ENCODE data around the gene MPL.

MPL gene

DNA sequence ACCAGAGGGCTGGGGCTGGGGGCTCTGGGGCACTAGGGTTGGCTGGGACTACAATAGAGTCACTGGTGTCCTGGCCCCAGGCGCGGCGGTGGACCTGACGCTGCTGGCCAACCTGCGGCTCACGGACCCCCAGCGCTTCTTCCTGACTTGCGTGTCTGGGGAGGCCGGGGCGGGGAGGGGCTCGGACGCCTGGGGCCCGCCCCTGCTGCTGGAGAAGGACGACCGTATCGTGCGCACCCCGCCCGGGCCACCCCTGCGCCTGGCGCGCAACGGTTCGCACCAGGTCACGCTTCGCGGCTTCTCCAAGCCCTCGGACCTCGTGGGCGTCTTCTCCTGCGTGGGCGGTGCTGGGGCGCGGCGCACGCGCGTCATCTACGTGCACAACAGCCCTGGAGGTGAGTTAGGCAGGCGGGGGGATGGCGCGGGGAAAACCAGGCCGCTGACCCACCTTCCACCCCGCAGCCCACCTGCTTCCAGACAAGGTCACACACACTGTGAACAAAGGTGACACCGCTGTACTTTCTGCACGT, 32.8 kb upstream of the MPL start:
- Mint-ChIP-seq H3K27me3 (ENCODE audit: low read depth, poor library complexity) (peaks cover 13% of the 10 kb centered on the region), H3K27ac (no peak overlapping the region), H3K36me3 (ENCODE audit: low read depth) (no peaks in the 10 kb centered on the region), H3K9me3 (no peaks in the 10 kb centered on the region), H3K4me1 (peaks cover 36% of the 10 kb centered on the region), H3K4me3 (no peak overlapping the region)
- no peak for TF ChIP-seq CTCF (IDR thresholded peaks at IDR 0.05)
- DNase-seq, result no peak

- no peak for DNase-seq
- Mint-ChIP-seq H3K36me3 (ENCODE audit: low read depth) (no peaks in the 10 kb centered on the region), H3K4me1 (peaks cover 35% of the 10 kb centered on the region), H3K9me3 (no peaks in the 10 kb centered on the region), H3K27me3 (ENCODE audit: low read depth, poor library complexity) (peaks cover 13% of the 10 kb centered on the region), H3K4me3 (no peak overlapping the region), H3K27ac (no peak overlapping the region)
- TF ChIP-seq CTCF (IDR thresholded peaks at IDR 0.05), result no peak
These were observed 32.2 kb upstream of the MPL start for GRCh38 chr1:43305461-43305860.

DNA sequence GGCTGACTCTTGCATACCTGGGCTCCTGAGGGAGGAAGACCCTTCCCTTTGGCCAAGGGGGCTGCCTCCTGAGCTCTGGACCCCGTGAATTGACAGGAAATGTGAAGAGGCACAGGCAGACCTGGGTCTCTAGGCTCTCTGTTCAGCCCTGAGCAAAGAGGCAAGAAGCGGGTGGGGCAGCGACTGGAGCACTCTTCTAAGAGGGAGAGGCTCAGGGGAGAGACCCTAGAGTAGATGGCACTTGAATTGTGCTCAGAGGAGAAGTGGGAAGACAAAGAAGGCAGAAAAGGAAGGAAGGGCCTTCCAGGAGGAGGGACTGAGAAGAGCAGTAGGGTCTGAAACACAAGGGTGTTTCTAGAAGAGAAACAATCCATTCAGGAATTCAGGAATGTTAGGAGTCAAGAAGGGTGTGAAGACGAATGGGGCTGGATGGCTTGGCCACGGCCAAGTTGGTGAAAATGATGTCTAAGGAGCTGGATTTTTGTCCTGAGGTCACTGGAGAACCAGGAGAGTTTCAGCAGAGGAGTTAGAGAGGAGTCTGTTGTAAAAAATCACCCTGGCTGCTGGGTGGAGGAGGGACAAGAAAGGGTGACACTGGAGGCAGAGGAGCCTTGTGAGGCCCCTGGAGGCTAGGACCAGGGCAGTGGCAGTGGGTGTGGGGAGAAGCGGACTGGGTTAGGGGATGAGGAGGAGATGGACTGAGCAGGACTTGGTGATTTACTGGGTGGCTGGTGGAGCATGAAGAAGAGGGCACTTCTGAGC, 31.5 kb upstream of the MPL start:
- H3K9me3 Mint-ChIP-seq, result no peaks in the 10 kb centered on the region
- no peak for TF ChIP-seq CTCF (IDR thresholded peaks at IDR 0.05)
- H3K4me1 Mint-ChIP-seq, result peaks cover 38% of the 10 kb centered on the region
- H3K27ac Mint-ChIP-seq, result peak overlapping the region; percentile 7
- no peaks in the 10 kb centered on the region for H3K36me3 Mint-ChIP-seq (ENCODE audit: low read depth)
- DNase-seq, result no peak
- H3K27me3 Mint-ChIP-seq (ENCODE audit: low read depth, poor library complexity), result peaks cover 13% of the 10 kb centered on the region
- no peak overlapping the region for H3K4me3 Mint-ChIP-seq

DNA sequence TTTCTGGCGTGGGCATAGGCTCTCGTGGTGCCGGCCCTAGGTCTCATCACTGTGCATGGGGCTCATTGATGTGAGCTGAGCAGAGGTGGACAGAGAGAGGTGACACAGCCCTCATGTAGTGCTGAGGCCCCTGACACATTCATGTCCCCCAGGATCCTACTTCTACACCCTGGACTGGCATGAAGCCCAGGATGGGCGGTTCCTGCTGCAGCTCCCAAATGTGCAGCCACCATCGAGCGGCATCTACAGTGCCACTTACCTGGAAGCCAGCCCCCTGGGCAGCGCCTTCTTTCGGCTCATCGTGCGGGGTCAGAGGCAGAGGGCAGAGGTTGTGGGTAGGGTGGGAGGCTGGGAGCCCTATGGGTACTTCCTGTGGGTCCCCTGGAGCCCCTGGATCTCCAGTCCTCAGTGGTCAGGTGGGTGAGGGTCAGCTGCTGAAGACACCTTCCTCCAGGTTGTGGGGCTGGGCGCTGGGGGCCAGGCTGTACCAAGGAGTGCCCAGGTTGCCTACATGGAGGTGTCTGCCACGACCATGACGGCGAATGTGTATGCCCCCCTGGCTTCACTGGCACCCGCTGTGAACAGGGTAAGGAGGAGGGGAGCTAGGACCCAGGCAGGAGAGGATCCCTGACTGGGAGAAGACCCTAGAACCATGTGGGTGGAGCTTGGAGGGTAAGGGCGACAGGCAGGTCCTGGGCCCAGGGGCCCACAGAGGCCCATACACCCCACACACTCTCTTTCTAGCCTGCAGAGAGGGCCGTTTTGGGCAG, 30.7 kb upstream of the MPL start:
- peaks cover 13% of the 10 kb centered on the region for H3K27me3 Mint-ChIP-seq (ENCODE audit: low read depth, poor library complexity)
- peak overlapping the region; percentile 7 for H3K27ac Mint-ChIP-seq
- TF ChIP-seq CTCF (IDR thresholded peaks at IDR 0.05), result no peak
- H3K4me3 Mint-ChIP-seq, result no peak overlapping the region
- H3K36me3 Mint-ChIP-seq (ENCODE audit: low read depth), result no peaks in the 10 kb centered on the region
- DNase-seq, result no peak
- peaks cover 36% of the 10 kb centered on the region for H3K4me1 Mint-ChIP-seq
- H3K9me3 Mint-ChIP-seq, result no peaks in the 10 kb centered on the region

DNA sequence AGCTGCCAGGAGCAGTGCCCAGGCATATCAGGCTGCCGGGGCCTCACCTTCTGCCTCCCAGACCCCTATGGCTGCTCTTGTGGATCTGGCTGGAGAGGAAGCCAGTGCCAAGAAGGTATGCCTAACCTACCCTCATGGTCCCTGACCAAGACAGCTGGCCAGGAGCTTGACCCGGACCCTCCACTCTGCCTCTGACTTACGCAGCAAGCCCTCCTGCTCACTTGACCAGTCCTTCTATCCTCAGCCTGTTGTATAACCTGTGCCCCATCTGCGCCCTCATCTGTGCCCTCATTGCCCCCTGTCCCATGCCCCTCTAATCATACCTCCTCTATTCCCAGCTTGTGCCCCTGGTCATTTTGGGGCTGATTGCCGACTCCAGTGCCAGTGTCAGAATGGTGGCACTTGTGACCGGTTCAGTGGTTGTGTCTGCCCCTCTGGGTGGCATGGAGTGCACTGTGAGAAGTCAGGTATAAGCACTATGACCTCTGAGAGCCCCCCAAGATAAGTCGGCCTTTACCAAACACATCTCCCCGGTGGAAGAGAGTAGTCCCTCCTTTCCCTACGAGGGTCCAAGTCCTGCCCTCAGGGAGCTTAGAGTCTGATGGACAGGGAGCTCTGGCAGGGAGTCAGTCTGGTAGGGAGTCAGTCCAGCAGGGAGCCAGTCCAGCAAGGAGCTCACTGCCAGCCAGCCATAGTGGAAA, 30.0 kb upstream of the MPL start:
- no peak for DNase-seq
- no peaks in the 10 kb centered on the region for H3K9me3 Mint-ChIP-seq
- H3K4me1 Mint-ChIP-seq, result peaks cover 29% of the 10 kb centered on the region
- H3K36me3 Mint-ChIP-seq (ENCODE audit: low read depth), result no peaks in the 10 kb centered on the region
- H3K27me3 Mint-ChIP-seq (ENCODE audit: low read depth, poor library complexity), result peaks cover 10% of the 10 kb centered on the region
- H3K4me3 Mint-ChIP-seq, result no peak overlapping the region
- H3K27ac Mint-ChIP-seq, result no peak overlapping the region
- no peak for TF ChIP-seq CTCF (IDR thresholded peaks at IDR 0.05)

Measured in nephron progenitor cell (in vitro differentiated cells).